ENCODE measurements around the gene MUTYH.
"Not testable (repeated sequence)": the region's sequence is repeated elsewhere in the genome, so short reads cannot be mapped to it uniquely, and the experiment has no call there.

MUTYH gene

DNA sequence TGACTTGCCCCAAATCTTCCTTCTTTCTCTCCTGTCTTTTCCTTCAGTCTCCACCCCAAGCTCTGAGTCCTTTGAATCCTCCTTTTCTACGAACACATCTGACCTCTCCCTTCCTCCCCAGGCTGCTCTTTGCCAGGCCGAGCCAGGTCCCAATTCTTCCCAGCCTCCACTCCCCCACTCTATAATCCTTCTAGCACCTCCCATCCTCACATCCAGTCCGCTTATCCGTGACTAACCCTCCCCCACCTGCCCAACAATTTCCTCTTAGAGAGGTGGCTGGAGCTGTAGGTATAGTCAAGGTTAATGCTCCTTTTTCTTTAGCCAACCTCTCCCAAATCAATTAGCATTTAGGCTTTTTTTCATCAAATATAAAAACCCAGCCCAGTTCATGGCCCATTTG lies 23.1 kb downstream of the MUTYH start:
- DNase-seq, result no peak

DNA sequence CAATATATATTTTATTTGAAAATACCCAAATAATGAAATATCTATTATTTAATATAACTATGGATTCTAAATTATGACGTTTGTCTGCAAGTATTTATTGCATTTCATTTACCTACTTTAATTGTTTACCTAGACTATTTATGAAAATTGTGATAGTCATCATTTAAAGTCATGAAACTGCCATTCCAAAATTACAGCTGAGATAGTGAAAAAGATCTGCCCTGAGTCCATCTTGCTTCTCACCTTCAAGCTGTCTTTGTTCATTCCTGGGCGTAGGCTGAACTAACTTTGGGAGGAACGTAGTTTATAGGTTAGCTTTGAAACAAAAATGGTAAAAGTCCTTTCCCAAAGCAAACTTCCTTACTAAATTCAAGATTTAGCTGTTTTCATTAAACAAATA lies 26.0 kb downstream of the MUTYH start:
- DNase-seq, result no peak

DNA sequence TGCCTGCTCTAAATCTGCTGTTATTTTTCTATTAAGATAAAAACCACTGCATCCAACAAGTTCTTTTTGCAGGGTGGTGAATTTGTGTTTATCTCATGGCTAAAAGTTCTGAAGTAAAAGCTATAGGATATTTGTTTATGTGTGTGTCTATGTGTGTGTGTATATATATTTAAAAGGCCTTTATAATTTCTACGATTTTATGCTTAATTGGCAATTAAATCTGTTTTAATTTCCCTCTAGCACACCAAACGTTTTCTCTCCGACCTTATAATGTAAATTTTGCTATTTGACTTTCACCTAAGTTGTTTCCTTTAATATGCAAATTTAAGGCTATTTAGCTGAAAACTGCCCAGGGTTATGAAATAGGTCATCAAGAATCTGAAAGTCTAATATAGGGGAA lies 33.3 kb downstream of the MUTYH start:
- no peak for DNase-seq

- DNase-seq, result no peak
These were observed 33.9 kb downstream of the MUTYH start for GRCh38 chr1:45306319-45306718.

DNA sequence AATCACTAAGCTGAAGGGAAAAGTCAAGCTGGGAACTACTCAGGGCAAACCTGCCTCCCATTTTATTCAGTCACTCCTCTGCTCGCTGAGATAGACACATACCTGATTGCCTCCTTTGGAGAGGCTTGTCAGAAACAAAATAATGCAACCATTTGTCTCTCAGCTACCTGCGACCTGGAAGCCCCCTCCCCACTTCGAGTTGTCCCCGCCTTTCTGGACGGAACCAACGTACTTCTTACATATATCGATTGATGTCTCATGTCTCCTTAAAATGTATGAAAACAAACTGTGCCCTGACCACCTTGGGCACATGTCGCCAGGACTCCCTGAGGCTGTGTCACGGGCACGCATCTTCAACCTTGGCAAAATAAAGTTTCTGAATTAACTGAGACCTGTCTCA lies 35.0 kb downstream of the MUTYH start:
- no peak for DNase-seq

- DNase-seq, result no peak
These were observed 35.7 kb downstream of the MUTYH start for GRCh38 chr1:45304311-45305081.

- peak; percentile 96 for DNase-seq
These were observed 36.5 kb downstream of the MUTYH start for GRCh38 chr1:45303520-45304310.

DNA sequence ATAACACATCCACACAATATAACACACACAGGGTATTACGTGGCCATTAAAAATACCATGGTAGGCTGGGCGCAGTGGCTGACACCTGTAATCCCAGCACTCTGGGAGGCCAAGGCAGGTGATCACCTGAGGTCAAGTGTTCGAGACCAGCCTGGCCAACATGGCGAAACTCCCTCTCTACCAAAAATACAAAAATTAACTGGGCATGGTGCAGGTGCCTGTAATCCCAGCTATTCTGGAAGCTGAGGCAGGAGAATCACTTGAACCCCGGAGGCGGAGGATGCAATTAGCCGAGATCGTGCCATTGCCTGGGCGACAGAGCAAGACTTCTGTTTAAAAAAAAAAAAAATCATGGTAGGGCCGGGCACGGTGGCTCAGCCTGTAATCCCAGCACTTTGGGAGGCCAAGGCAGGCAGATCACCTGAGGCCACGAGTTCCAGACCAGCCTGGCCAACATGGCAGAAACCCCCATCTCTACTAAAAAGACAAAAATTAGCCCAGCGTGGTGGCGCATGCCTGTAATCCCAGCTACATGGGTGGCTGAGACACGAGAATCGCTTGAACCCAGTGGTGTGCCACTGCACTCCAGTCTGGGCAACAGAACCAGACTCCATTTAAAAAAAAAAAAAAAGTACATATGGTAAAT lies 37.6 kb downstream of the MUTYH start:
- DNase-seq, result no peak

DNA sequence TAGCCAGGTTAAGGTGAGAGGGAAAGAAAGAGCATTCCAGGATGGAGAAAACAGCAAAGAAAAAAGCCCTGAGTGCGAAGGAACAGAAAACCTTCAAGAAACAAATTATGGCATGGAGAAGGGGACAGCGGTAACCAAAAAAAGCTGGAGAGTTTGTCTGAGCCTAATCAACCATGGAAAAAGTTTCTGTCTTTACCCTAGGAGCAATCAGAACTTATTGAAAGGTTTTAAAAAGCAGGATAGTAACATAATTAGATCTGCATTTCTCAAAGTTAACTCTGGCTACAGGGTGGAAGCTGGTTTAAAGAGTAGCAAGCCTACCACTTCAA lies 39.6 kb downstream of the MUTYH start:
- no peak for DNase-seq

DNA sequence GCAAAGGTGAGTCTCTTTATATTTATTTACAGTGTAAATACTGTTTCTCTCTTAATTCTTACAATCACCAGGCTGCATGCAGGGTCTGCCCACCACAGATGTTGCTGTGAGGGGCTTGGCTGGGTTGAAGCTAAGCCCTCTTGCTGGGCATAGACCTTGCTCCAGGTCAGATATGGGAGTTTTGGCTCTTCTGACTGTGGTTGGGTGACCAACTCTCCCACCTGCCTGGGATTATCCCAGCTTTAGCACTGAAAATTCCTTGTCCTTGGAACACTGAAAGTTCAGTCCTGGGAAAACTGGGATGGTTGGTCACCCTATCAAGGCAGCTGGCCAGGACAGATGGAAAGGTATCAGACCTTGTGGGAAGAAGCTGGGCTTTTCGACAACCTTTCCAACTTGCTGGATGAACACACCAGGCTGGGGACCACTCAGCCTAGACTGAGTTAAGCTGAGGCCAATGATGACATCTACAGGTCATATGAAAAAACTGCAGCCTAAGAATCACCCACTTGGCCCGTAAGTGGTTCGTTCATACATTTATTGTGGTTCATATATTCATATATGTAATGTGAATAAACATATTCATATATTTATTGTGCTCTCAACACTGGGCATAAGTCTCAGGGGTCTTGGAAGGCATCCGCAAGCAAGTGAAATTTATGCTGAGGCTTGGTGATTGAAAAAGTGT lies 40.1 kb downstream of the MUTYH start:
- DNase-seq, result peak; percentile 85

DNA sequence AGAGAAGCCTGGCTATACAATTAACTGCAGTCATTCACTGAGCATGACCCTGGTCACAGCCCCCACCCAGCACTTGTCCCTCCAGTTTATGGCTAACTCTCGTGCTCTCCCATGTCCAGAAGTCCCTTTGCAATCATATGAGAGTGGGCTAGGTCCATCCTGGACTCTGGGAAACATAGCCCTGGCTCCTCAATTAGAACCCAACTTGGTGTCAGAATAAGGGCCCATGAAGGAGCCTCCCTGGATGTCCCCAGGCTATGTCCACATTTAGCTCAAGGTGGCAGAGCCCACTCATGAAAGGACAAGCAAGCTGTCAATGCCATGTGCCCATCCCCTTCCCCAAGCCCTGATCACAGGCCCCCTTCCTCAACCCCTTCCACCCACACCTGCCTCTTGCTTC lies 40.9 kb downstream of the MUTYH start:
- no peak for DNase-seq

- DNase-seq, result no peak
These were observed 42.4 kb downstream of the MUTYH start for GRCh38 chr1:45297666-45298356.

- no peak for DNase-seq
These were observed 48.5 kb downstream of the MUTYH start for GRCh38 chr1:45291716-45292115.

- not testable (repeated sequence) for DNase-seq
These were observed 49.2 kb downstream of the MUTYH start for GRCh38 chr1:45291002-45291401.

GRCh38 chr1:45286521-45286920 lies 53.7 kb downstream of the MUTYH start:
- DNase-seq, result not testable (repeated sequence)

GRCh38 chr1:45284858-45285257 lies 55.4 kb downstream of the MUTYH start:
- not testable (repeated sequence) for DNase-seq

GRCh38 chr1:45282351-45282750 lies 57.9 kb downstream of the MUTYH start:
- no peak for DNase-seq

Data from NCI-H1694 treated with DMSO at 0.1 percent for 48 hours (cell line).